K562 (cell line): ENCODE measurements around the gene OVOL1. TPM values are rescaled to one million over a fixed set of nuclear protein-coding genes. Genes with fewer than 3 reads are reported as not detected.

Experiments used
- ARNT ChIP-seq, 2 experiments: fragments of 450-650 bp; IDR thresholded peaks; 2 replicates each; pipeline ENCODE4 v1.6.1; 2016; ENCODE audit warnings: mild to moderate bottlenecking in 1 of 2
- CHAMP1 ChIP-seq: fragments of 450-650 bp; IDR thresholded peaks from 2 replicates; pipeline ENCODE4 v1.6.1; 2016; ENCODE audit warnings: mild to moderate bottlenecking
- CXXC5 ChIP-seq: fragments of 250-450 bp; sonication (Bioruptor Pico); IDR thresholded peaks from 2 replicates; pipeline ENCODE4 v1.8.0; 2022; ENCODE audit warnings: inconsistent platforms, mild to moderate bottlenecking, moderate library complexity
- DMBX1 ChIP-seq: fragments of 250-450 bp; sonication (Bioruptor Pico); IDR thresholded peaks from 2 replicates; pipeline ENCODE4 v1.8.0; 2022; ENCODE audit warnings: inconsistent platforms, mild to moderate bottlenecking, moderate library complexity, borderline replicate concordance
- ETS1 ChIP-seq: conservative IDR thresholded peaks from 2 replicates; pipeline ENCODE4 v1.6.1; 2011; ENCODE audit warnings: low read depth, mild to moderate bottlenecking, low read length; ENCODE audit not compliant: control insufficient read depth
- KLF10 ChIP-seq: fragments of 250-450 bp; sonication (Bioruptor Pico); IDR thresholded peaks from 2 replicates; pipeline ENCODE4 v1.6.1; 2021; ENCODE audit warnings: matching md5 sums
- MLX ChIP-seq, 2 experiments: fragments of 450-650 bp in 1 of 2; sonication (generic) in 1 of 2; formaldehyde crosslinking; conservative IDR thresholded peaks; 2 replicates each; pipeline versions ENCODE4 v1.4.0 to v1.8.1; 2020 to 2022; ENCODE audit warnings: mild to moderate bottlenecking in 1 of 2, missing genetic modification reagents in 1 of 2
- NELFE ChIP-seq: IDR thresholded peaks from 2 replicates; pipeline ENCODE4 v1.6.1; 2011; ENCODE audit warnings: mild to moderate bottlenecking; ENCODE audit not compliant: insufficient read depth, insufficient read length
- STAT5A ChIP-seq: IDR thresholded peaks from 2 replicates; pipeline ENCODE4 v1.6.1; 2012; ENCODE audit warnings: low read length, inconsistent platforms, borderline replicate concordance
- TRIM24 ChIP-seq, 2 experiments: fragments of 450-650 bp; IDR thresholded peaks; 2 replicates each; pipeline ENCODE4 v1.6.1; 2016
- ZKSCAN1 ChIP-seq: fragments of 150-350 bp; IDR thresholded peaks from 2 replicates; pipeline ENCODE4 v1.6.1; 2016; ENCODE audit warnings: low read depth, low read length
- ZNF318 ChIP-seq, 2 experiments: fragments of 450-650 bp; IDR thresholded peaks; 2 replicates each; pipeline ENCODE4 v1.6.1; 2016; ENCODE audit warnings: mild to moderate bottlenecking in 2 of 2, borderline replicate concordance in 1 of 2, low read depth in 1 of 2, moderate library complexity in 1 of 2
- ZNF408 ChIP-seq: fragments of 250-450 bp; sonication (Bioruptor Pico); IDR thresholded peaks from 2 replicates; pipeline ENCODE4 v1.4.0; 2020; ENCODE audit warnings: low read depth, mild to moderate bottlenecking, moderate library complexity
- ZNF41 ChIP-seq: fragments of 250-450 bp; sonication (Bioruptor Pico); conservative IDR thresholded peaks from 2 replicates; pipeline ENCODE4 v1.4.0; 2020; ENCODE audit warnings: mild to moderate bottlenecking
- ZSCAN32 ChIP-seq: fragments of 450-650 bp; formaldehyde crosslinking; IDR thresholded peaks from 2 replicates; pipeline ENCODE4 v1.4.0; 2020; ENCODE audit warnings: mild to moderate bottlenecking, moderate library complexity
- polyA plus RNA-seq, 8 experiments: library from polyadenylated mRNA; depleted of rRNA in 4 of 8; stranded (reverse) in 5 of 8; unstranded in 3 of 8; fragments of >200 nt; fragmentation: Nextera tagmentation in 2 of 8; fragmentation: Illumina TruSeq in 1 of 8; extraction: Ambion mirVana in 2 of 8; extraction: Trizol in 1 of 8; gene quantifications; 2 replicates each; pipeline versions ENCODE4 v1.2.1 to v1.2.3, GENCODE V29; 2011 to 2014; ENCODE audit warnings: inconsistent platforms in 1 of 8, missing spikeins in 1 of 8
- total RNA-seq, 7 experiments: library from RNA; depleted of rRNA in 6 of 7; stranded (reverse); fragments of >200 nt in 6 of 7; fragmentation: Illumina TruSeq in 2 of 7; extraction: Trizol in 2 of 7; gene quantifications; 2 replicates each; pipeline versions ENCODE4 v1.2.1 to v1.2.3, GENCODE V29; 2011 to 2021; ENCODE audit warnings: low replicate concordance in 1 of 7

Gene OVOL1
- total and polyA plus RNA-seq, 9 of the 15 experiments (the other 6 are each of a cell fraction or from before 2014, with no cell fraction given), result 0.09 TPM; not detected in 8

- TF ChIP-seq ZNF318 (IDR thresholded peaks at IDR 0.05; ENCODE audit: borderline replicate concordance in 1 of 2, low read depth in 1 of 2) (no peak), TRIM24 (IDR thresholded peaks at IDR 0.05) (no peak), KLF10 (CRISPR knock-in tag) (no peak), ZSCAN32 (CRISPR knock-in tag) (no peak), CXXC5 (CRISPR knock-in tag) (peak; percentile 79), ARNT (IDR thresholded peaks at IDR 0.05) (no peak), STAT5A (no peak), CHAMP1 (no peak), MLX (CRISPR knock-in tag; conservative IDR thresholded peaks at IDR 0.05) (no peak), ZNF41 (CRISPR knock-in tag) (no peak), ETS1 (peak; percentile 77; the same call in 1 of the 2 replicates), ZKSCAN1 (no peak), DMBX1 (CRISPR knock-in tag) (no peak), NELFE (no peak), ZNF408 (no peak)
Measured at GRCh38 chr11:65779919-65780769, 6.7 kb upstream of the OVOL1 start (continued).
